Neural cell (in vitro differentiated cells): ENCODE measurements around the gene UIMC1.

Source experiments
- CTCF ChIP-seq: fragments of 450-650 bp; IDR thresholded peaks from 2 replicates; pipeline ENCODE4 v1.5.1; 2014; ENCODE audit warnings: antibody characterized with exemption, mild to moderate bottlenecking, moderate library complexity; ENCODE audit not compliant: poor library complexity, severe bottlenecking
- POLR2AphosphoS5 ChIP-seq: IDR thresholded peaks from 2 replicates; pipeline ENCODE4 v1.6.1; 2012
- RAD21 ChIP-seq: fragments of 450-650 bp; conservative IDR thresholded peaks from 2 replicates; pipeline ENCODE4 v1.6.1; 2014; ENCODE audit warnings: antibody characterized with exemption, mild to moderate bottlenecking, moderate library complexity

- TF ChIP-seq CTCF (no peak), RAD21 (no peak), POLR2AphosphoS5 (no peak)
Observed at GRCh38 chr5:177015156-177015555, 8.6 kb upstream of the UIMC1 start.
